Keratinocyte (primary cell): ENCODE data around the gene STYX.

Experiments used
- CTCF ChIP-seq, 3 experiments: IDR thresholded peaks in 1 of 3; conservative IDR thresholded peaks in 1 of 3; optimal IDR thresholded peaks in 1 of 3; 2 replicates in 2 of 3; 3 replicates in 1 of 3; pipeline versions ENCODE3 to v1.5.1; 2011; ENCODE audit warnings: low read length in 3 of 3, mild to moderate bottlenecking in 3 of 3, moderate library complexity in 2 of 3, control low read depth in 1 of 3, inconsistent platforms in 1 of 3; ENCODE audit not compliant: insufficient read depth in 2 of 3; ENCODE audit errors: extremely low read depth in 1 of 3
- EZH2 ChIP-seq: IDR thresholded peaks from one replicate; pipeline ENCODE4 v1.6.1; 2012; ENCODE audit warnings: inconsistent platforms, mild to moderate bottlenecking, low read length, moderate library complexity

- TF ChIP-seq CTCF (optimal IDR thresholded peaks at IDR 0.05 in 1 of 3, IDR thresholded peaks at IDR 0.05 in 1 of 3, conservative IDR thresholded peaks at IDR 0.05 in 1 of 3; ENCODE audit: extremely low read depth in 1 of 3, insufficient read depth in 2 of 3, low read length in 3 of 3) (no peak), EZH2 (no peak)
Observed at GRCh38 chr14:52821805-52822250, 91.9 kb downstream of the STYX start.
